MM.1S (cell line): ENCODE data around the gene PCK1.

Source experiments
- DNase-seq: peaks from one replicate; pipeline ENCODE4 v3.0.0-alpha.2; 2015
- H2AFZ ChIP-seq: fragments of 300-600 bp; sonication (generic); 2 replicates; pipeline ENCODE4 v1.6.0; 2016; ENCODE audit warnings: antibody characterized with exemption, low read length
- H3F3A ChIP-seq: fragments of 300-600 bp; sonication (generic); 2 replicates; pipeline ENCODE4 v1.6.1; 2016; ENCODE audit warnings: mild to moderate bottlenecking, antibody characterized with exemption, low read length, moderate library complexity, mixed read lengths; ENCODE audit not compliant: insufficient read depth
- H3K27ac ChIP-seq: fragments of 300-600 bp; sonication (generic); 2 replicates; pipeline ENCODE4 v1.5.1; 2016; ENCODE audit warnings: mild to moderate bottlenecking, low read length
- H3K27me3 ChIP-seq: fragments of 300-600 bp; sonication (generic); replicated peaks from 2 replicates; pipeline ENCODE4 v1.6.0; 2016; ENCODE audit warnings: low read length; ENCODE audit not compliant: insufficient read depth
- H3K36me3 ChIP-seq: fragments of 300-600 bp; sonication (generic); replicated peaks from 2 replicates; pipeline ENCODE4 v1.6.1; 2016; ENCODE audit warnings: mild to moderate bottlenecking, low read length, mixed read lengths; ENCODE audit not compliant: insufficient read depth
- H3K4me1 ChIP-seq: fragments of 300-600 bp; sonication (generic); 2 replicates; pipeline ENCODE4 v1.6.1; 2016; ENCODE audit warnings: low read length, mixed read lengths
- H3K4me2 ChIP-seq: fragments of 300-600 bp; sonication (generic); 2 replicates; pipeline ENCODE4 v1.6.0; 2016; ENCODE audit warnings: low read depth, low read length
- H3K4me3 ChIP-seq: fragments of 300-600 bp; sonication (generic); 2 replicates; pipeline ENCODE4 v1.5.1; 2016; ENCODE audit warnings: low read length, mixed read lengths
- H3K79me2 ChIP-seq: fragments of 300-600 bp; sonication (generic); 2 replicates; pipeline ENCODE4 v1.6.1; 2016; ENCODE audit warnings: mixed run types, low read length, mixed read lengths
- H3K9ac ChIP-seq: fragments of 300-600 bp; sonication (generic); 2 replicates; pipeline ENCODE4 v1.6.1; 2016; ENCODE audit warnings: low read length, mixed read lengths
- H3K9me2 ChIP-seq: fragments of 300-600 bp; sonication (generic); replicated peaks from 2 replicates; pipeline ENCODE4 v1.6.1; 2016; ENCODE audit warnings: mild to moderate bottlenecking, low read length, mixed read lengths; ENCODE audit not compliant: insufficient read depth
- H3K9me3 ChIP-seq: fragments of 300-600 bp; sonication (generic); replicated peaks from 2 replicates; pipeline ENCODE4 v1.6.1; 2016; ENCODE audit warnings: mild to moderate bottlenecking, low read length, mixed read lengths; ENCODE audit not compliant: insufficient read depth
- H4K20me1 ChIP-seq: fragments of 300-600 bp; sonication (generic); 2 replicates; pipeline ENCODE4 v1.6.1; 2016; ENCODE audit warnings: mild to moderate bottlenecking, low read length, moderate library complexity, mixed read lengths; ENCODE audit not compliant: insufficient read depth
- EZH2 ChIP-seq: fragments of 300-600 bp; sonication (generic); optimal IDR thresholded peaks from 2 replicates; pipeline ENCODE3; 2017; ENCODE audit warnings: low read depth, mild to moderate bottlenecking, antibody characterized with exemption, low read length, mixed read lengths
- EZH2phosphoT487 ChIP-seq: fragments of 300-600 bp; sonication (generic); IDR thresholded peaks from 2 replicates; pipeline ENCODE4 v1.6.1; 2018; ENCODE audit warnings: antibody characterized with exemption, low read length
- TF ChIP-seq, protein P1 (sequence below): fragments of 300-600 bp; sonication (generic); IDR thresholded peaks from 2 replicates; pipeline ENCODE4 v1.5.1; 2016; ENCODE audit warnings: antibody characterized with exemption, low read length, mixed read lengths

The PCK1 gene

DNA sequence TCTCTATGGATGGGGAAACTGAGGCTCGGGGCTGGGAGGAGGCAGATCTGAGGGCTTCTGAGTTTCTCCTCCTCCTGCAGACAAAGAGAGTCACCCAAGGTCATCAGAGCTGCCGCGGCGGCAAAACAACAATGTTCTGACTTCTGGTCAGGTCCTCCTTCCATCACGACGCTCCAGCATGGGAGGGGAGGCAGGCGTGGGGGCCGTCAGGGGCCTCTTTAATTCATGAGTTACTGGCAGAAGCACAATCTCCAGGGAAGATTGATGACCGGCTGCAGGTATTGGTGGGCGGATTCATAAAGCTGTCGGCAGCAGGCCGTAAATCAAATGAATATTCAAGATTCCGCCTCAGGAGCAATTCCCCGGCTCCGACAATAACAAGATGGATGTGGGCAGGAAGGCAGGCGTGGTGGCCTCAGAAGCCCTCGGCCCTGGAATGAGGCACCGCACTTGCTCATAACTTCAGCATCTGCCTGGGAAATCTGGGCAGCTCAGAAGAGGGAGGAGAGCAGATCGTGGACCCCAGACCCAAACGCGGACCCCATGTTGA lies 19.1 kb downstream of the PCK1 start:
- peaks cover 100% of the 10 kb centered on the region for H3K27me3 ChIP-seq
- no peak overlapping the region for H3K4me3 ChIP-seq
- no peak overlapping the region for H3K4me2 ChIP-seq

DNA sequence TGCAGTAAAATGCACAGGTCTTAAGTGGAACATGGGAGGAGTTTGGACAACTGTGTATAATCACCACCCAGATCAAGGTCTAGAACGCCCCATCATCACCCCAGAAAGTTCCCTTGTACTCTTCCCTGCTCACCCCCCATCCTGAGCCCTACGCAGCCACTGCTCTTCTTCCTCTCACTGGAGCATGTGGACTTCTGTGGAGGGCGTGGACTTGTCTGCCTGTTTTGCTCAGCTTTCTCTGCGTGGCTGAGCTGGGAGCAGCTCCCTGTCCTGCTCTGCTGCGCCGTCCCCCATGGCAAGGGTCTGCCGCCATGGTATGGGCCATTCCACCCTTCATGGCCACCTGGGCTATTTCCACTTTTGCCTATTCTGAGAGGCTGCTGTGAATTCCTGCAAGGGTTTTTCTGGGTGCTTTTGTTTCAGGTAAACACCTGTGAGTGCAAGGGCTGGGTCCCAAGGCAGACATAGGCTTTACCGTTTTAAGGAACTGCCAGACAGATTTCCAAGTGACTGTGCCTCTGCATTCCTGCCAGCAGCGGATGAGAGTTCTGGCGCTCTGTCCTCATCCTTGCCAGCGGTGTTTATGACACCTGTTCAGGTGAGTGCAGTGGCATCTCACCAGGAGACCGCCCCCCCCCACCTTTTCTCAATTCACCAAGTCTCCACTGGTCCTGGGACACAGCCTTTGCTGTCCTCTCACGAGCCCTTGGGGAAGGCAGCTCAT lies 19.7 kb downstream of the PCK1 start:
- H3K27me3 ChIP-seq: peaks cover 100% of the 10 kb centered on the region
- no peaks in the 10 kb centered on the region for H3K9me3 ChIP-seq
- no peaks in the 10 kb centered on the region for H3K79me2 ChIP-seq
- no peak overlapping the region for H2AFZ ChIP-seq
- no peak overlapping the region for H3K9ac ChIP-seq
- H3K4me3 ChIP-seq: no peak overlapping the region
- no peaks in the 10 kb centered on the region for H3K36me3 ChIP-seq
- H3K4me1 ChIP-seq: no peaks in the 10 kb centered on the region
- H3F3A ChIP-seq: no peaks in the 10 kb centered on the region
- no peak overlapping the region for H3K27ac ChIP-seq
- DNase-seq: no peak
- H3K4me2 ChIP-seq: no peak overlapping the region
- H3K9me2 ChIP-seq: no peaks in the 10 kb centered on the region
- H4K20me1 ChIP-seq: no peaks in the 10 kb centered on the region
- TF ChIP-seq EZH2phosphoT487 (no peak), EZH2 (no peak)
- TF ChIP-seq, protein P1, sequence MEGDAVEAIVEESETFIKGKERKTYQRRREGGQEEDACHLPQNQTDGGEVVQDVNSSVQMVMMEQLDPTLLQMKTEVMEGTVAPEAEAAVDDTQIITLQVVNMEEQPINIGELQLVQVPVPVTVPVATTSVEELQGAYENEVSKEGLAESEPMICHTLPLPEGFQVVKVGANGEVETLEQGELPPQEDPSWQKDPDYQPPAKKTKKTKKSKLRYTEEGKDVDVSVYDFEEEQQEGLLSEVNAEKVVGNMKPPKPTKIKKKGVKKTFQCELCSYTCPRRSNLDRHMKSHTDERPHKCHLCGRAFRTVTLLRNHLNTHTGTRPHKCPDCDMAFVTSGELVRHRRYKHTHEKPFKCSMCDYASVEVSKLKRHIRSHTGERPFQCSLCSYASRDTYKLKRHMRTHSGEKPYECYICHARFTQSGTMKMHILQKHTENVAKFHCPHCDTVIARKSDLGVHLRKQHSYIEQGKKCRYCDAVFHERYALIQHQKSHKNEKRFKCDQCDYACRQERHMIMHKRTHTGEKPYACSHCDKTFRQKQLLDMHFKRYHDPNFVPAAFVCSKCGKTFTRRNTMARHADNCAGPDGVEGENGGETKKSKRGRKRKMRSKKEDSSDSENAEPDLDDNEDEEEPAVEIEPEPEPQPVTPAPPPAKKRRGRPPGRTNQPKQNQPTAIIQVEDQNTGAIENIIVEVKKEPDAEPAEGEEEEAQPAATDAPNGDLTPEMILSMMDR: no peak

More for the DNA sequence above, 19.1 kb downstream of the PCK1 start:
- H2AFZ ChIP-seq: no peak overlapping the region
- no peak overlapping the region for H3K27ac ChIP-seq
- TF ChIP-seq EZH2: peak; percentile 94
- TF ChIP-seq, protein P1: no peak
- H3K36me3 ChIP-seq: no peaks in the 10 kb centered on the region
- no peaks in the 10 kb centered on the region for H4K20me1 ChIP-seq
- H3K9ac ChIP-seq: no peak overlapping the region
- DNase-seq: no peak
- no peaks in the 10 kb centered on the region for H3K4me1 ChIP-seq
- H3F3A ChIP-seq: no peaks in the 10 kb centered on the region
- H3K9me2 ChIP-seq: no peaks in the 10 kb centered on the region
- H3K79me2 ChIP-seq: no peaks in the 10 kb centered on the region
- H3K9me3 ChIP-seq: no peaks in the 10 kb centered on the region

GRCh38 chr20:57581202-57582028 lies 20.5 kb downstream of the PCK1 start:
- Histone ChIP-seq H3K36me3 (no peaks in the 10 kb centered on the region), H3K27me3 (peaks cover 100% of the 10 kb centered on the region), H3K4me2 (no peak overlapping the region), H3K4me1 (no peaks in the 10 kb centered on the region), H3K79me2 (no peaks in the 10 kb centered on the region), H3K9ac (no peak overlapping the region), H3K9me3 (no peaks in the 10 kb centered on the region), H3F3A (no peaks in the 10 kb centered on the region), H3K27ac (no peak overlapping the region), H2AFZ (no peak overlapping the region), H3K4me3 (no peak overlapping the region), H3K9me2 (no peaks in the 10 kb centered on the region), H4K20me1 (no peaks in the 10 kb centered on the region)
- no peak for DNase-seq
- no peak for TF ChIP-seq EZH2
- TF ChIP-seq, protein P1: no peak
- no peak for TF ChIP-seq EZH2phosphoT487
